T-cell (primary cell): ENCODE results near the gene CA10. TPM values are rescaled to one million over a fixed set of nuclear protein-coding genes. Genes with fewer than 3 reads are reported as not detected.

Experiments
- ATAC-seq, 4 experiments: fragments of 200-7000 bp in 3 of 4; fragments of 150-1000 bp in 1 of 4; cut with Tn5 transposase; replicated peaks in 1 of 4; 1 replicate in 3 of 4; 2 replicates in 1 of 4; pipeline ENCODE4 v1.10.0; 2021; ENCODE audit warnings: moderate library complexity in 3 of 4, mild to moderate bottlenecking in 2 of 4, moderate number of reproducible peaks in 1 of 4
- CTCF ChIA-PET, 2 donors: fragments of 300-600 bp; sonication (Branson Sonifier 250); formaldehyde crosslinking; loops; one replicate each; lab custom pipeline; 2022; ENCODE audit warnings: antibody characterized with exemption in 2 of 2; lab: Charles Lee
- POLR2A ChIA-PET, 2 donors: fragments of 300-600 bp; sonication (Branson Sonifier 250); formaldehyde crosslinking; loops; one replicate each; lab custom pipeline; 2022; ENCODE audit warnings: antibody characterized with exemption in 2 of 2; lab: Charles Lee
- DNase-seq, 35 experiments: peaks; one replicate each; pipeline versions ENCODE4 v3.0.0 to v3.0.0-alpha.2; 2013 to 2023
- H3K27ac ChIP-seq: one replicate; pipeline ENCODE4 v1.5.1; 2013; ENCODE audit warnings: low read length
- H3K27me3 ChIP-seq, 2 experiments: replicated peaks in 1 of 2; 1 replicate in 1 of 2; 2 replicates in 1 of 2; pipeline versions ENCODE4 v1.6.1 to v1.7.0; 2013; ENCODE audit warnings: low read length in 1 of 2, mixed read lengths in 1 of 2; ENCODE audit not compliant: control insufficient read depth in 2 of 2, insufficient read depth in 2 of 2; ENCODE audit errors: extremely low read depth in 1 of 2
- H3K36me3 ChIP-seq, 2 donors: 1 replicate in 1 of 2; 2 replicates in 1 of 2; pipeline versions ENCODE4 v1.6.1 to v1.7.0; 2013; ENCODE audit warnings: low read length in 1 of 2; ENCODE audit not compliant: control insufficient read depth in 2 of 2, insufficient read depth in 1 of 2; ENCODE audit errors: extremely low read depth in 1 of 2
- H3K4me1 ChIP-seq, 2 experiments: 1 replicate in 1 of 2; 2 replicates in 1 of 2; pipeline versions ENCODE4 v1.6.1 to v1.7.0; 2013; ENCODE audit warnings: low read length in 2 of 2, mixed read lengths in 1 of 2; ENCODE audit not compliant: insufficient read depth in 2 of 2, control insufficient read depth in 1 of 2; ENCODE audit errors: extremely low read depth in 1 of 2
- H3K4me3 ChIP-seq, 2 donors: 1 replicate in 1 of 2; 2 replicates in 1 of 2; pipeline versions ENCODE4 v1.5.1 to v1.7.0; 2013; ENCODE audit warnings: mild to moderate bottlenecking in 2 of 2, low read length in 1 of 2, moderate library complexity in 1 of 2; ENCODE audit not compliant: control insufficient read depth in 1 of 2; ENCODE audit errors: extremely low read depth in 1 of 2
- H3K9me3 ChIP-seq: 2 replicates; pipeline ENCODE4 v1.7.0; 2013
- H3K27ac Mint-ChIP-seq, 2 donors: one replicate each; pipeline ENCODE4 v1.8.0; 2020 to 2021; ENCODE audit warnings: mild to moderate bottlenecking in 2 of 2, mixed read lengths in 2 of 2
- H3K27me3 Mint-ChIP-seq, 2 donors: one replicate each; pipeline ENCODE4 v1.8.0; 2021 to 2022; ENCODE audit warnings: mixed read lengths in 2 of 2
- H3K36me3 Mint-ChIP-seq: one replicate; pipeline ENCODE4 v1.8.0; 2021; ENCODE audit warnings: mixed read lengths
- H3K4me1 Mint-ChIP-seq, 3 donors: one replicate each; pipeline ENCODE4 v1.8.0; 2020 to 2022; ENCODE audit warnings: mixed read lengths in 3 of 3, mild to moderate bottlenecking in 1 of 3
- H3K4me3 Mint-ChIP-seq, 3 donors: one replicate each; pipeline ENCODE4 v1.8.0; 2020 to 2022; ENCODE audit warnings: mild to moderate bottlenecking in 3 of 3, mixed read lengths in 3 of 3, moderate library complexity in 3 of 3
- H3K9me3 Mint-ChIP-seq, 3 donors: one replicate each; pipeline ENCODE4 v1.8.0; 2020 to 2022; ENCODE audit warnings: mixed read lengths in 3 of 3
- WGBS: methylation state at CpG from one replicate; pipeline ENCODE4 v1.1.5; 2013; ENCODE audit warnings: missing lambda C conversion rate; ENCODE audit not compliant: insufficient coverage; 5-methylcytosine and 5-hydroxymethylcytosine counted together
- total RNA-seq, 35 experiments: library from RNA in 6 of 35; stranded (reverse) in 6 of 35; fragments of 120-200 nt in 1 of 35; gene quantifications; one replicate each; pipeline versions ENCODE4 v1.2.1 to v1.2.4 and lab custom pipeline; 2013 to 2026

The CA10 gene
- total RNA-seq, 5 donors from 2014 or later (not counting 1 experiment from before 2014, with no cell fraction given): 0.30 TPM; not detected in 4

DNA sequence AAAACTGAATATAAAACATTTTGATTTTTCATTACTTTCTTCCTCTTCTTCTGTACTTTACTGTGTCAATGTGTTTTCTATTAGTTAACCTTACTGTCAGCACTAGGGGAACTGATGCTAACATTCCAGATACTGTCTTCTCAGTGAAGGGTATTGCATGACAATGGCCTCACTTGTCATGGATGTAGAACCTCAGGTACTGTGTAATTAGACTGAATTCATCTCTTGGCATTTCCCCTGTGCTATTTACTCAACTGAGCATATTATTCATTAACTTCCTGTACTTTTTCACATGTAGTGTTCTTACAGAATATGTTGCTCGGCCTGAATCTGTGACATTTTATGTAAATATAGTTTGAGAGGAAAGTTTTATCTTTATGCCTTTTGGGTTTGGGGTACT lies 237.0 kb downstream of the CA10 start:
- ChIA-PET CTCF (no interaction called here), POLR2A (no interaction called here)
- Histone ChIP-seq H3K27me3 (no peaks in the 10 kb centered on the region), H3K36me3 (no peaks in the 10 kb centered on the region), H3K4me3 (no peak overlapping the region), H3K9me3 (no peaks in the 10 kb centered on the region), H3K27ac (no peak overlapping the region), H3K4me1 (no peaks in the 10 kb centered on the region)
- no peaks in the 10 kb centered on the region for H3K4me1 Mint-ChIP-seq
- H3K9me3 Mint-ChIP-seq: no peaks in the 10 kb centered on the region
- H3K27me3 Mint-ChIP-seq: peaks cover 5% of the 10 kb centered on the region in 2 donors
- DNase-seq (no peak), ATAC-seq (no peak)
- H3K36me3 Mint-ChIP-seq: no peaks in the 10 kb centered on the region
- no peak overlapping the region for H3K27ac Mint-ChIP-seq
- no peak overlapping the region for H3K4me3 Mint-ChIP-seq
- WGBS: no CpG with 5 or more reads among the region's 1 CpG

- CTCF ChIA-PET: no interaction called here
- POLR2A ChIA-PET: no interaction called here
- Mint-ChIP-seq H3K9me3 (no peaks in the 10 kb centered on the region), H3K4me1 (no peaks in the 10 kb centered on the region), H3K4me3 (no peak overlapping the region), H3K36me3 (no peaks in the 10 kb centered on the region), H3K27me3 (peaks cover 0 to 20% of the 10 kb centered on the region in 2 donors), H3K27ac (no peak overlapping the region)
- ATAC-seq (no peak), DNase-seq (no peak)
- Histone ChIP-seq H3K27me3 (no peaks in the 10 kb centered on the region), H3K36me3 (no peaks in the 10 kb centered on the region), H3K9me3 (no peaks in the 10 kb centered on the region), H3K4me1 (no peaks in the 10 kb centered on the region), H3K27ac (no peak overlapping the region), H3K4me3 (no peak overlapping the region)
Measured at GRCh38 chr17:51914577-51914976, 243.9 kb downstream of the CA10 start.

- Mint-ChIP-seq H3K4me1 (no peaks in the 10 kb centered on the region), H3K4me3 (no peak overlapping the region), H3K9me3 (no peaks in the 10 kb centered on the region), H3K36me3 (no peaks in the 10 kb centered on the region), H3K27me3 (peaks cover 0 to 25% of the 10 kb centered on the region in 2 donors), H3K27ac (no peak overlapping the region)
- CTCF ChIA-PET: no interaction called here
- WGBS: 33% methylated on average over 2 of the region's 4 CpGs
- no peak overlapping the region for H3K4me3 ChIP-seq
- H3K9me3 ChIP-seq: no peaks in the 10 kb centered on the region
- DNase-seq (no peak), ATAC-seq (no peak)
- H3K27me3 ChIP-seq: no peaks in the 10 kb centered on the region
- H3K36me3 ChIP-seq: no peaks in the 10 kb centered on the region
- POLR2A ChIA-PET: no interaction called here
- no peak overlapping the region for H3K27ac ChIP-seq
- no peaks in the 10 kb centered on the region for H3K4me1 ChIP-seq
Measured at GRCh38 chr17:51913491-51914205, 244.9 kb downstream of the CA10 start.

DNA sequence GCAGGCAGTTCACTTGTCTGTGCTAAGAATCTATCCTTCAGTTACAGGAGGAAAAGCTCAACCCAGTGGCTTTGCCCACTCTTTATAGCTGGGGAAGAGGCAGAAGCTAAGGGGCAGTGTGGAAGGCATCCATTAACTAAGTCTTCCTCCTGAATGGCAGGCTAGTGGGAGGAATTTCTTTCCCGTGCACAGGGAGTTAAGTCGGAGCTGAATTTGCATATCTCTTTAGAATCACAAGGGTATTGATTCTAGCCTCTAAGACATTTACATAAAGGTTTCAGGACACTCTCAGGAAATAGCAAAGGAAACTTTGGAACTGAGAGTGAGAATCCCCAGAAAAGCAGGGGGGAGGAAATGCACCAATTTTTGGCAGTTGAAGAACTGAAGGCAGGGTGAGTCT lies 245.6 kb downstream of the CA10 start:
- no peak overlapping the region for H3K27ac Mint-ChIP-seq
- no CpG with 5 or more reads among the region's 2 CpGs for WGBS

DNA sequence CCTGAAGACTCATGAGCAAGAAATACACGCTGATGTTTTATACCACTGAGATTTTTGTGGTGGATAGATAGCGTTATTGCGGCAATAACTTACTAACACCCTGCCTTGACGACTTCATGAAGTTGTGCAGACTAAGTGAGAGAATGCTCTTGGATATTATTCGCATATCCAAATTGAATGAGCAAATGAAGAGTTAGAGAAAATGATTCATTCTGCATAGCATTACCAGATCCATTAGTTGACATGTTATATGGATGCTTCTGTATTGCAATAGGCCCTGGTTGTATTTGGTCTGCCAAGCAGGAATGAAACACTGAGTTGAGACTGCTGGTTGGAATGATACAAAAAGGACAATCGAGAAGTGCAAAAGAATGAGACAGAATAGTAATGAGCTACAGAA lies 247.3 kb downstream of the CA10 start:
- H3K36me3 Mint-ChIP-seq: no peaks in the 10 kb centered on the region
- DNase-seq (no peak), ATAC-seq (no peak)
- no peaks in the 10 kb centered on the region for H3K4me1 Mint-ChIP-seq
- ChIA-PET CTCF (no interaction called here), POLR2A (no interaction called here)
- H3K9me3 ChIP-seq: no peaks in the 10 kb centered on the region
- H3K27me3 Mint-ChIP-seq: peaks cover 0 to 28% of the 10 kb centered on the region in 2 donors
- 100% methylated on average over 1 of the region's 6 CpGs for WGBS
- no peak overlapping the region for H3K4me3 ChIP-seq
- H3K27ac Mint-ChIP-seq: no peak overlapping the region
- H3K27ac ChIP-seq: no peak overlapping the region
- no peaks in the 10 kb centered on the region for H3K4me1 ChIP-seq
- no peaks in the 10 kb centered on the region for H3K36me3 ChIP-seq
- H3K27me3 ChIP-seq: no peaks in the 10 kb centered on the region
- H3K4me3 Mint-ChIP-seq: no peak overlapping the region
- H3K9me3 Mint-ChIP-seq: no peaks in the 10 kb centered on the region

More for the DNA sequence above, 245.6 kb downstream of the CA10 start:
- H3K4me1 Mint-ChIP-seq: no peaks in the 10 kb centered on the region
- ATAC-seq: no peak
- no peak overlapping the region for H3K4me3 Mint-ChIP-seq
- Histone ChIP-seq H3K27ac (no peak overlapping the region), H3K4me1 (no peaks in the 10 kb centered on the region), H3K36me3 (no peaks in the 10 kb centered on the region), H3K27me3 (no peaks in the 10 kb centered on the region), H3K4me3 (no peak overlapping the region), H3K9me3 (no peaks in the 10 kb centered on the region)
- H3K9me3 Mint-ChIP-seq: no peaks in the 10 kb centered on the region
- H3K27me3 Mint-ChIP-seq: peaks cover 0 to 28% of the 10 kb centered on the region in 2 donors
- H3K36me3 Mint-ChIP-seq: no peaks in the 10 kb centered on the region
- DNase-seq: no peak
- ChIA-PET POLR2A (no interaction called here), CTCF (no interaction called here)

- WGBS: no CpG with 5 or more reads among the region's 3 CpGs
- Histone ChIP-seq H3K9me3 (no peaks in the 10 kb centered on the region), H3K4me3 (no peak overlapping the region), H3K4me1 (no peaks in the 10 kb centered on the region), H3K36me3 (no peaks in the 10 kb centered on the region), H3K27me3 (no peaks in the 10 kb centered on the region), H3K27ac (no peak overlapping the region)
- no peak for DNase-seq
- Mint-ChIP-seq H3K9me3 (no peaks in the 10 kb centered on the region), H3K27ac (no peak overlapping the region), H3K27me3 (peaks cover 0 to 28% of the 10 kb centered on the region in 2 donors), H3K4me3 (no peak overlapping the region), H3K36me3 (no peaks in the 10 kb centered on the region), H3K4me1 (no peaks in the 10 kb centered on the region)
- POLR2A ChIA-PET: no interaction called here
- CTCF ChIA-PET: no interaction called here
- ATAC-seq: no peak
Measured at GRCh38 chr17:51909971-51910370, 248.5 kb downstream of the CA10 start.
